GM21423 (cell line): ENCODE measurements around the gene NPEPL1.

ENCODE experiments used
- ATAC-seq: cut with Tn5 transposase; IDR thresholded peaks from one replicate; pipeline ENCODE4 v1.9.1; 2021; ENCODE audit warnings: mild to moderate bottlenecking, moderate library complexity; ENCODE audit not compliant: unreplicated experiment

NPEPL1 gene

GRCh38 chr20:58657986-58658385 is 34.6 kb upstream of the NPEPL1 start:
- ATAC-seq = no peak

- no peak for ATAC-seq
Observed at GRCh38 chr20:58658760-58659159, 33.8 kb upstream of the NPEPL1 start.

GRCh38 chr20:58659841-58660240 is 32.8 kb upstream of the NPEPL1 start:
- ATAC-seq = no peak

- ATAC-seq = no peak
Observed at GRCh38 chr20:58660855-58661597, 31.6 kb upstream of the NPEPL1 start.

- no peak for ATAC-seq
Observed at GRCh38 chr20:58661598-58662473, 30.8 kb upstream of the NPEPL1 start.

- ATAC-seq = no peak
Observed at GRCh38 chr20:58664331-58664730, 28.3 kb upstream of the NPEPL1 start.

GRCh38 chr20:58664883-58665282 is 27.7 kb upstream of the NPEPL1 start:
- ATAC-seq = no peak

- no peak for ATAC-seq
Observed at GRCh38 chr20:58665606-58666005, 27.0 kb upstream of the NPEPL1 start.

GRCh38 chr20:58666702-58667101 is 25.9 kb upstream of the NPEPL1 start:
- ATAC-seq = no peak

- no peak for ATAC-seq
Observed at GRCh38 chr20:58667975-58668374, 24.6 kb upstream of the NPEPL1 start.

- no peak for ATAC-seq
Observed at GRCh38 chr20:58668901-58669286, 23.7 kb upstream of the NPEPL1 start.

GRCh38 chr20:58669287-58670006 is 23.2 kb upstream of the NPEPL1 start:
- ATAC-seq = peak; percentile 73

- no peak for ATAC-seq
Observed at GRCh38 chr20:58670102-58670501, 22.5 kb upstream of the NPEPL1 start.

GRCh38 chr20:58670659-58671058 is 21.9 kb upstream of the NPEPL1 start:
- ATAC-seq = no peak

GRCh38 chr20:58673119-58673518 is 19.5 kb upstream of the NPEPL1 start:
- ATAC-seq = no peak

GRCh38 chr20:58675146-58675584 is 17.4 kb upstream of the NPEPL1 start:
- ATAC-seq = no peak

GRCh38 chr20:58675641-58676040 is 17.0 kb upstream of the NPEPL1 start:
- ATAC-seq = no peak

- ATAC-seq = no peak
Observed at GRCh38 chr20:58676161-58676560, 16.4 kb upstream of the NPEPL1 start.

GRCh38 chr20:58677079-58677604 is 15.5 kb upstream of the NPEPL1 start:
- no peak for ATAC-seq

- ATAC-seq = no peak
Observed at GRCh38 chr20:58677808-58678207, 14.8 kb upstream of the NPEPL1 start.

GRCh38 chr20:58678806-58679205 is 13.8 kb upstream of the NPEPL1 start:
- ATAC-seq = no peak
